Keratinocyte (primary cell): ENCODE results near the gene DCUN1D4.

ENCODE experiments used
- EZH2 ChIP-seq: IDR thresholded peaks from one replicate; pipeline ENCODE4 v1.6.1; 2012; ENCODE audit warnings: inconsistent platforms, mild to moderate bottlenecking, low read length, moderate library complexity
- TF ChIP-seq, protein P1 (sequence below), 3 experiments: IDR thresholded peaks in 1 of 3; conservative IDR thresholded peaks in 1 of 3; optimal IDR thresholded peaks in 1 of 3; 2 replicates in 2 of 3; 3 replicates in 1 of 3; pipeline versions ENCODE3 to v1.5.1; 2011; ENCODE audit warnings: low read length in 3 of 3, mild to moderate bottlenecking in 3 of 3, moderate library complexity in 2 of 3, control low read depth in 1 of 3, inconsistent platforms in 1 of 3; ENCODE audit not compliant: insufficient read depth in 2 of 3; ENCODE audit errors: extremely low read depth in 1 of 3

DNA sequence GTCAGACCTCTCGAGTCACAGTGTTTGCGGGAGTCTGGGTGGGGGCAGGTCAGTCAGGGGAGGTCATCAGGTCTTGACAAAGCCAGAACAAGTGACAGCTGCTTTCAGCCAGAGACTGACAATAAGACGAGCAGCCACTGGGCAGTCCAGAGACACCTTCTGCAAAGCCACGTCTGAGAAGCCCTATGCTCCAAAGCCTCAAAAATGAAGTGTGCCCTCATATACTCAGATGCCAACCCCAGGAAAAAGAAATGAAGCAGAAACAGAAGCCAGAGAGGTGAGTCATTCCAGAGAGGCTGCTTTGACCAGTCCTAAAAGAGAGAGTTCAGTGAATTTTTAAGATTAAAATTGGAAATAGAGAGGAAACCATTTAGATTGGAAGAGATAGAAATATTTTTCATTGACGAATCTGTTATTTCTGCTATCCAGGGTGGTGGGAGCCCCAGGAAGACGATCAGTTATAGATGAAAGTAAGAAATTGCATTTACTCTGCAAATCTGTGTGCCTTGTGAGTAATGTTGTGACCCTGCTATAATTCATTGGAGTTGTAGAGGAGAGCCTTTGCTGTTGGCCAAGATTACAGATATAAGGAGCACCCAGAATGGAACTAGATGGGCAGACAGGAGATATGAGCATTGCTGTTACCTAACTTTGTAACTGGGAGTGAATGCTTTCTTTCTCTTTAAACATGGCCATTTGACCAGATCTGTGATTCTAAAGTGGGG, 99.3 kb downstream of the DCUN1D4 start:
- TF ChIP-seq, protein P1, sequence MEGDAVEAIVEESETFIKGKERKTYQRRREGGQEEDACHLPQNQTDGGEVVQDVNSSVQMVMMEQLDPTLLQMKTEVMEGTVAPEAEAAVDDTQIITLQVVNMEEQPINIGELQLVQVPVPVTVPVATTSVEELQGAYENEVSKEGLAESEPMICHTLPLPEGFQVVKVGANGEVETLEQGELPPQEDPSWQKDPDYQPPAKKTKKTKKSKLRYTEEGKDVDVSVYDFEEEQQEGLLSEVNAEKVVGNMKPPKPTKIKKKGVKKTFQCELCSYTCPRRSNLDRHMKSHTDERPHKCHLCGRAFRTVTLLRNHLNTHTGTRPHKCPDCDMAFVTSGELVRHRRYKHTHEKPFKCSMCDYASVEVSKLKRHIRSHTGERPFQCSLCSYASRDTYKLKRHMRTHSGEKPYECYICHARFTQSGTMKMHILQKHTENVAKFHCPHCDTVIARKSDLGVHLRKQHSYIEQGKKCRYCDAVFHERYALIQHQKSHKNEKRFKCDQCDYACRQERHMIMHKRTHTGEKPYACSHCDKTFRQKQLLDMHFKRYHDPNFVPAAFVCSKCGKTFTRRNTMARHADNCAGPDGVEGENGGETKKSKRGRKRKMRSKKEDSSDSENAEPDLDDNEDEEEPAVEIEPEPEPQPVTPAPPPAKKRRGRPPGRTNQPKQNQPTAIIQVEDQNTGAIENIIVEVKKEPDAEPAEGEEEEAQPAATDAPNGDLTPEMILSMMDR (optimal IDR thresholded peaks at IDR 0.05 in 1 of 3, IDR thresholded peaks at IDR 0.05 in 1 of 3, conservative IDR thresholded peaks at IDR 0.05 in 1 of 3; ENCODE audit: extremely low read depth in 1 of 3, insufficient read depth in 2 of 3, low read length in 3 of 3): no peak
- no peak for TF ChIP-seq EZH2
